Measurements from ENCODE around the gene SMG1.
A peak's percentile ranks its signal among the peaks of the same experiment; 100 is the strongest.
"Not testable (repeated sequence)": the region's sequence is repeated elsewhere in the genome, so short reads cannot be mapped to it uniquely, and the experiment has no call there.

Gene SMG1

GRCh38 chr16:18925986-18926865, at the start of gene SMG1:
TSS of gene SMG1 (minus strand) at chr16:18926408. CDS start at chr16:18926041, 367 bp downstream.
- DNase-seq (ENCODE audit: low read depth in 2 of 2): peak; percentile 92

GRCh38 chr16:18975109-18975508, 48.9 kb upstream of the SMG1 start:
- DNase-seq (ENCODE audit: low read depth in 2 of 2): no peak

- DNase-seq (ENCODE audit: low read depth in 2 of 2): no peak
Measured at GRCh38 chr16:18969855-18970240, 43.6 kb upstream of the SMG1 start.

GRCh38 chr16:18969050-18969854, 43.0 kb upstream of the SMG1 start:
- DNase-seq (ENCODE audit: low read depth in 2 of 2): peak; percentile 65 to 81

- no peak for DNase-seq (ENCODE audit: low read depth in 2 of 2)
Measured at GRCh38 chr16:18966791-18967190, 40.6 kb upstream of the SMG1 start.

- no peak for DNase-seq (ENCODE audit: low read depth in 2 of 2)
Measured at GRCh38 chr16:18965555-18965954, 39.3 kb upstream of the SMG1 start.

GRCh38 chr16:18959031-18959505, 32.9 kb upstream of the SMG1 start:
- DNase-seq (ENCODE audit: low read depth in 2 of 2): no peak

- no peak for DNase-seq (ENCODE audit: low read depth in 2 of 2)
Measured at GRCh38 chr16:18958621-18959029, 32.4 kb upstream of the SMG1 start.

GRCh38 chr16:18956658-18957241, 30.5 kb upstream of the SMG1 start:
- DNase-seq (ENCODE audit: low read depth in 2 of 2): not testable (repeated sequence)

- DNase-seq (ENCODE audit: low read depth in 2 of 2): not testable (repeated sequence)
Measured at GRCh38 chr16:18955874-18956580, 29.8 kb upstream of the SMG1 start.

- DNase-seq (ENCODE audit: low read depth in 2 of 2): no peak
Measured at GRCh38 chr16:18953547-18953946, 27.3 kb upstream of the SMG1 start.

- no peak for DNase-seq (ENCODE audit: low read depth in 2 of 2)
Measured at GRCh38 chr16:18950469-18951185, 24.4 kb upstream of the SMG1 start.

- no peak for DNase-seq (ENCODE audit: low read depth in 2 of 2)
Measured at GRCh38 chr16:18948372-18949020, 22.3 kb upstream of the SMG1 start.

GRCh38 chr16:18945233-18945632, 19.0 kb upstream of the SMG1 start:
- no peak for DNase-seq (ENCODE audit: low read depth in 2 of 2)

GRCh38 chr16:18943414-18943813, 17.2 kb upstream of the SMG1 start:
- no peak for DNase-seq (ENCODE audit: low read depth in 2 of 2)

- DNase-seq (ENCODE audit: low read depth in 2 of 2): no peak
Measured at GRCh38 chr16:18942061-18942460, 15.9 kb upstream of the SMG1 start.

GRCh38 chr16:18941471-18941870, 15.3 kb upstream of the SMG1 start:
- DNase-seq (ENCODE audit: low read depth in 2 of 2): no peak

- no peak for DNase-seq (ENCODE audit: low read depth in 2 of 2)
Measured at GRCh38 chr16:18938986-18939385, 12.8 kb upstream of the SMG1 start.

GRCh38 chr16:18937390-18937789, 11.2 kb upstream of the SMG1 start:
- no peak for DNase-seq (ENCODE audit: low read depth in 2 of 2)

GRCh38 chr16:18936727-18937340, 10.6 kb upstream of the SMG1 start:
- DNase-seq (ENCODE audit: low read depth in 2 of 2): no peak

Measured in stimulated activated CD4-positive, alpha-beta T cell treated with anti-CD3 and anti-CD28 coated beads, Interleukin-4, amount 100 ng/mL, for 48 hours (primary cell).